ENCODE results near the gene SMURF2. TPM values are rescaled to one million over a fixed set of nuclear protein-coding genes. Genes with fewer than 3 reads are reported as not detected.
"Not testable (repeated sequence)": the region's sequence is repeated elsewhere in the genome, so short reads cannot be mapped to it uniquely, and the experiment has no call there.

SMURF2 gene
- total and polyA plus RNA-seq, 4 donors = 22.7 to 47.8 (median 37.5) TPM

GRCh38 chr17:64622931-64623654 is 39.0 kb downstream of the SMURF2 start:
- no peak overlapping the region for H3K27ac ChIP-seq (ENCODE audit: low read depth, low read length)
- no peak overlapping the region for H3K4me3 ChIP-seq (ENCODE audit: low read depth, low read length)
- no peaks in the 10 kb centered on the region for H3K27me3 ChIP-seq (ENCODE audit: control insufficient read depth, insufficient read depth, low read length)
- no peaks in the 10 kb centered on the region for H3K4me1 ChIP-seq (ENCODE audit: control insufficient read depth, insufficient read depth, low read length)
- DNase-seq (ENCODE audit: low read depth in 4 of 6, low spot score in 6 of 6) = no peak
- no peaks in the 10 kb centered on the region for H3K36me3 ChIP-seq (ENCODE audit: control insufficient read depth, insufficient read depth, low read length)
- H3K9me3 ChIP-seq (ENCODE audit: control insufficient read depth, insufficient read depth, low read length) = no peaks in the 10 kb centered on the region
- 100% methylated on average over 2 of the region's 4 CpGs for WGBS (ENCODE audit: insufficient coverage)

- Histone ChIP-seq H3K4me1 (ENCODE audit: control insufficient read depth, insufficient read depth, low read length) (no peaks in the 10 kb centered on the region), H3K27ac (ENCODE audit: low read depth, low read length) (no peak overlapping the region), H3K4me3 (ENCODE audit: low read depth, low read length) (no peak overlapping the region), H3K9me3 (ENCODE audit: control insufficient read depth, insufficient read depth, low read length) (no peaks in the 10 kb centered on the region), H3K36me3 (ENCODE audit: control insufficient read depth, insufficient read depth, low read length) (no peaks in the 10 kb centered on the region), H3K27me3 (ENCODE audit: control insufficient read depth, insufficient read depth, low read length) (no peaks in the 10 kb centered on the region)
- no CpG with 5 or more reads among the region's 6 CpGs for WGBS (ENCODE audit: insufficient coverage)
- no peak for DNase-seq (ENCODE audit: low read depth in 4 of 6, low spot score in 6 of 6)
Measured at GRCh38 chr17:64621772-64622171, 40.3 kb downstream of the SMURF2 start.

- Histone ChIP-seq H3K9me3 (ENCODE audit: control insufficient read depth, insufficient read depth, low read length) (no peaks in the 10 kb centered on the region), H3K36me3 (ENCODE audit: control insufficient read depth, insufficient read depth, low read length) (no peaks in the 10 kb centered on the region), H3K27ac (ENCODE audit: low read depth, low read length) (no peak overlapping the region), H3K27me3 (ENCODE audit: control insufficient read depth, insufficient read depth, low read length) (no peaks in the 10 kb centered on the region), H3K4me1 (ENCODE audit: control insufficient read depth, insufficient read depth, low read length) (peaks cover 2% of the 10 kb centered on the region), H3K4me3 (ENCODE audit: low read depth, low read length) (no peak overlapping the region)
- WGBS (ENCODE audit: insufficient coverage) = 94% methylated on average over 4 of the region's 4 CpGs
- DNase-seq (ENCODE audit: low read depth in 4 of 6, low spot score in 6 of 6) = no peak
Measured at GRCh38 chr17:64618848-64619247, 43.3 kb downstream of the SMURF2 start.

- H3K4me3 ChIP-seq (ENCODE audit: low read depth, low read length) = no peak overlapping the region
- H3K27ac ChIP-seq (ENCODE audit: low read depth, low read length) = no peak overlapping the region
- no peaks in the 10 kb centered on the region for H3K9me3 ChIP-seq (ENCODE audit: control insufficient read depth, insufficient read depth, low read length)
- H3K4me1 ChIP-seq (ENCODE audit: control insufficient read depth, insufficient read depth, low read length) = peaks cover 3% of the 10 kb centered on the region
- H3K36me3 ChIP-seq (ENCODE audit: control insufficient read depth, insufficient read depth, low read length) = no peaks in the 10 kb centered on the region
- DNase-seq (ENCODE audit: low read depth in 4 of 6, low spot score in 6 of 6) = no peak
- H3K27me3 ChIP-seq (ENCODE audit: control insufficient read depth, insufficient read depth, low read length) = no peaks in the 10 kb centered on the region
- 90% methylated on average over 4 of the region's 5 CpGs for WGBS (ENCODE audit: insufficient coverage)
Measured at GRCh38 chr17:64617125-64617780, 44.9 kb downstream of the SMURF2 start.

- WGBS (ENCODE audit: insufficient coverage) = no CpG with 5 or more reads among the region's 3 CpGs
- Histone ChIP-seq H3K4me3 (ENCODE audit: low read depth, low read length) (no peak overlapping the region), H3K27me3 (ENCODE audit: control insufficient read depth, insufficient read depth, low read length) (no peaks in the 10 kb centered on the region), H3K36me3 (ENCODE audit: control insufficient read depth, insufficient read depth, low read length) (no peaks in the 10 kb centered on the region), H3K27ac (ENCODE audit: low read depth, low read length) (no peak overlapping the region), H3K4me1 (ENCODE audit: control insufficient read depth, insufficient read depth, low read length) (peaks cover 3% of the 10 kb centered on the region), H3K9me3 (ENCODE audit: control insufficient read depth, insufficient read depth, low read length) (no peaks in the 10 kb centered on the region)
- DNase-seq (ENCODE audit: low read depth in 4 of 6, low spot score in 6 of 6) = peak in 2 of 6 donors; percentile 18 to 46
Measured at GRCh38 chr17:64615028-64615677, 47.0 kb downstream of the SMURF2 start.

GRCh38 chr17:64614266-64615027 is 47.7 kb downstream of the SMURF2 start:
- WGBS (ENCODE audit: insufficient coverage) = no CpG with 5 or more reads among the region's 2 CpGs
- Histone ChIP-seq H3K27me3 (ENCODE audit: control insufficient read depth, insufficient read depth, low read length) (no peaks in the 10 kb centered on the region), H3K4me3 (ENCODE audit: low read depth, low read length) (no peak overlapping the region), H3K36me3 (ENCODE audit: control insufficient read depth, insufficient read depth, low read length) (no peaks in the 10 kb centered on the region), H3K9me3 (ENCODE audit: control insufficient read depth, insufficient read depth, low read length) (no peaks in the 10 kb centered on the region), H3K27ac (ENCODE audit: low read depth, low read length) (no peak overlapping the region), H3K4me1 (ENCODE audit: control insufficient read depth, insufficient read depth, low read length) (peaks cover 3% of the 10 kb centered on the region)
- DNase-seq (ENCODE audit: low read depth in 4 of 6, low spot score in 6 of 6) = peak in 1 of 6 donors; percentile 25

GRCh38 chr17:64611369-64611768 is 50.7 kb downstream of the SMURF2 start:
- WGBS (ENCODE audit: insufficient coverage) = 38% methylated on average over 7 of the region's 7 CpGs
- no peaks in the 10 kb centered on the region for H3K9me3 ChIP-seq (ENCODE audit: control insufficient read depth, insufficient read depth, low read length)
- H3K27me3 ChIP-seq (ENCODE audit: control insufficient read depth, insufficient read depth, low read length) = no peaks in the 10 kb centered on the region
- no peak overlapping the region for H3K27ac ChIP-seq (ENCODE audit: low read depth, low read length)
- DNase-seq (ENCODE audit: low read depth in 4 of 6, low spot score in 6 of 6) = peak in 1 of 6 donors; percentile 68
- no peaks in the 10 kb centered on the region for H3K36me3 ChIP-seq (ENCODE audit: control insufficient read depth, insufficient read depth, low read length)
- H3K4me1 ChIP-seq (ENCODE audit: control insufficient read depth, insufficient read depth, low read length) = peaks cover 3% of the 10 kb centered on the region
- H3K4me3 ChIP-seq (ENCODE audit: low read depth, low read length) = no peak overlapping the region

- not testable (repeated sequence) for H3K36me3 ChIP-seq (ENCODE audit: control insufficient read depth, insufficient read depth, low read length); H3K4me1 ChIP-seq (ENCODE audit: control insufficient read depth, insufficient read depth, low read length); H3K4me3 ChIP-seq (ENCODE audit: low read depth, low read length); H3K27ac ChIP-seq (ENCODE audit: low read depth, low read length); H3K27me3 ChIP-seq (ENCODE audit: control insufficient read depth, insufficient read depth, low read length); H3K9me3 ChIP-seq (ENCODE audit: control insufficient read depth, insufficient read depth, low read length); DNase-seq (ENCODE audit: low read depth in 4 of 6, low spot score in 6 of 6)
- WGBS (ENCODE audit: insufficient coverage) = no CpG with 5 or more reads among the region's 2 CpGs
Measured at GRCh38 chr17:64610244-64610643, 51.9 kb downstream of the SMURF2 start.

GRCh38 chr17:64608571-64608981 is 53.5 kb downstream of the SMURF2 start:
- Histone ChIP-seq H3K9me3 (ENCODE audit: control insufficient read depth, insufficient read depth, low read length) (no peaks in the 10 kb centered on the region), H3K4me3 (ENCODE audit: low read depth, low read length) (no peak overlapping the region), H3K27ac (ENCODE audit: low read depth, low read length) (no peak overlapping the region), H3K27me3 (ENCODE audit: control insufficient read depth, insufficient read depth, low read length) (no peaks in the 10 kb centered on the region), H3K36me3 (ENCODE audit: control insufficient read depth, insufficient read depth, low read length) (no peaks in the 10 kb centered on the region), H3K4me1 (ENCODE audit: control insufficient read depth, insufficient read depth, low read length) (no peaks in the 10 kb centered on the region)
- WGBS (ENCODE audit: insufficient coverage) = 92% methylated on average over 2 of the region's 2 CpGs
- no peak for DNase-seq (ENCODE audit: low read depth in 4 of 6, low spot score in 6 of 6)
